WI38 (cell line): ENCODE measurements around the gene C1orf52.

ENCODE experiments used
- H3K4me3 ChIP-seq: 2 replicates; pipeline ENCODE4 v1.5.1; 2011; ENCODE audit warnings: low read depth, mild to moderate bottlenecking, control low read depth, low read length
- CTCF ChIP-seq: IDR thresholded peaks from 2 replicates; pipeline ENCODE4 v1.5.1; 2012; ENCODE audit warnings: low read depth, mild to moderate bottlenecking, control low read depth, low read length

The C1orf52 gene

DNA sequence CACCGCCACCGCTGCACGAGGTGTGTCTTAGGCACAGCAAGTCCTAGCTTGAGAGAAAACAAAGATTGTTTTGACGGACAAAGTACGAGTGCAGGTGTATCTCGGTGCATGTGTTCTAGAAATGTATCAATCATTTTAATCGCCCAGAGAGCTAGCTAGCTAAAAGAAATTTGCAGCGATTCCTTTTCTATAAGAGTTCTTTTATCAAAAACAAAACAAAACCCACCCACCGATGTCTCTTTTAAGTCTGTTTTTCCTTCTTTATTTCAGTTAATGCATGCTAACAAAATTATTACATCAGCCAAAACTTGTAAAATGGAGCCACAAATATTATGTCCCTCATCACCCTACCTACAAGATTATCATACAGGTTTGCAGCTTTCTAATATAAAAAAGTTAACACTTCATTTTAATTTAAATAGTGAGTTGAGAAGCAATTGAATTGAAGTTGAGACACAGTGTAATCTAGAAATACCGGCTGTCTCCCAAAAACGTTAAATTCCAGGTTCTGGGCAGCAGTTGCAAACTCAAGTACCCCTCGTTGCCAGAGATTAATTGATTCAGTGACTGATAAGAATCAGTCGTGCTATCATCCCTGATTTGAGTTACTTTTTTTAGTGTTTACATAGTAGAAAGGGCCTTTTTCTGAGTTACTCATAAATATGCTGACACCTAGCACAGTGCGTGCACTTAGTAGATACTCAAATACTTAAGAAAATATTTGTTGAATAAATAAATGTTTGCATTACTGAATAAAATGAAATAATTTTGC lies 57.2 kb downstream of the C1orf52 start:
- H3K4me3 ChIP-seq: peak overlapping the region; percentile 84
- no peak for TF ChIP-seq CTCF

GRCh38 chr1:85201340-85202091 lies 57.9 kb downstream of the C1orf52 start:
- peak overlapping the region; percentile 84 for H3K4me3 ChIP-seq
- no peak for TF ChIP-seq CTCF

DNA sequence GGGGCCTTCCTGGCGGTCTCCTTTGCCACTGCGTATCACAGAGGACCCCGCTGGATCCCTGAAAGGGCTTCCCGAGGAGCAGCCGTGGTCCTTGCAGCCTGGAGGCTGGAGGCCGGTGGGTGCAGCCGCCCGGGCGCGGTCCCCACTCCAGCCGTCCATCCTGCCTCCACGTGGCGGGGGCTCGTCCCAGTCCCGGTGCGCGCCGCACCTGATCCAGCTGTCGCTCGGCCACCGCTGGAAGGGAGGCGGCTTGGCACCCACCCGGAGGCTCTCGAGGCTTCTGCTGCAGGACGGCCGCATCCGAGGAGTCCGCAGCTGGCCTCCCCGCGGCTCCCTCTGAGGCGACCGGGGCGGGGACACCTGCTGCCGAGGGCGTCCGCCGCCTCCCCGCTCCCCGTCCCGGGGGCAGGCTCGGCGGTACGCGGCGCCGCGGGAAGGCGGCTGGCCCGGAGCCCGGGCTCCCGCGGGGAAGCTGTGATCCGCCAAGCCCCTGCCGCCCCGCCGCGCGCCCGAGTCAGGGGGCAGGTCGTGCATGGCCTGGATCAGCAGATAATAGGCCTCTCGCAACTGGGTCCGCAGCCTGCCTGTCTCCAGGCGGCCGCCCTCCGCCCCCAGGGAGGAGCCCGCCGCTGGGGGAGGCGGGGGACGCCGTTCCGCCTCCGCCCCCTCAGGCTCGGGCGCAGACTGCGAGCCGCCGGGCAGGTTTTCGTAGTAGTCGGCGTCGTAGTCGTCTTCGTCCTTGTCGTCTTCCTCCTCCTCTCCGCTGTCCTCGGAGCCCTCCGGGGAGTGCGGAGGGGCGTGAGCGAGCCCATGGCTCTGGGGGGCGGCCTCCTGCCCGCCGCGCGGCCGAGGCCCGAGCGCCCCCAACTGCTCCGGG lies 58.8 kb downstream of the C1orf52 start, which contains the start of gene SYDE2:
Gene SYDE2, minus strand, starts transcription at position 554 of the 877 bp plus-strand sequence. Its CDS starts 20 bp downstream, at position 534.
- TF ChIP-seq CTCF: no peak
- H3K4me3 ChIP-seq: peak within 1 kb of the TSS; percentile 84
